Central memory CD4-positive, alpha-beta T cell (primary cell): ENCODE measurements around the gene C2orf92.
A peak's percentile ranks its signal among the peaks of the same experiment; 100 is the strongest.
"Not testable (repeated sequence)": the region's sequence is repeated elsewhere in the genome, so short reads cannot be mapped to it uniquely, and the experiment has no call there.

Source experiments
- DNase-seq: peaks from one replicate; pipeline ENCODE4 v3.0.0; 2022
- total RNA-seq, 3 experiments: gene quantifications; one replicate each; lab custom pipeline; 2026; lab: John Stamatoyannopoulos, UW

C2orf92 gene
- total RNA-seq = 2.3 to 16.4 (median 5.5) reads per million in 3 experiments

- DNase-seq = no peak
These were observed at the start of gene C2orf92 for GRCh38 chr2:97669448-97669847. C2orf92 (plus strand) TSS chr2:97669713; CDS start chr2:97669789, 76 bp downstream.

DNA sequence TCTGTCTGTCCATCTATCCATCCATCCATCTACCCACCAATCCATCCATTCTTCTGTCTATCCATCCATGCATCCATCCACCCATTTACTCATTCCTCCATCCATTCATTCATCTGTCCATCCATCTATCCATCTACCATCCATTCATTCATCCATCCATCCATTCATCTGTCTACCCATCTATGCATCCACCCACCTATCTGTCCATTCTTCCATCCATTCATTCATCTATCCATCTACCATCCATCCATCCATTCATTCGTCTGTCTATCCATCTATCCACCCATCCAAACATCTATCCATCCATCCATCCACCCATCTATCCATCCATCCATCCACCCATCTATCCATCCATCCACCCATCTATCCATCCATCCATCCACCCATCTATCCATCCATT lies 49.0 kb upstream of the C2orf92 start:
- DNase-seq = not testable (repeated sequence)

GRCh38 chr2:97622976-97623375 lies 46.5 kb upstream of the C2orf92 start:
- DNase-seq = not testable (repeated sequence)

GRCh38 chr2:97625354-97626048 lies 44.0 kb upstream of the C2orf92 start:
- DNase-seq = not testable (repeated sequence)

GRCh38 chr2:97626049-97626430 lies 43.5 kb upstream of the C2orf92 start:
- not testable (repeated sequence) for DNase-seq

GRCh38 chr2:97644023-97644717 lies 25.3 kb upstream of the C2orf92 start:
- no peak for DNase-seq

DNA sequence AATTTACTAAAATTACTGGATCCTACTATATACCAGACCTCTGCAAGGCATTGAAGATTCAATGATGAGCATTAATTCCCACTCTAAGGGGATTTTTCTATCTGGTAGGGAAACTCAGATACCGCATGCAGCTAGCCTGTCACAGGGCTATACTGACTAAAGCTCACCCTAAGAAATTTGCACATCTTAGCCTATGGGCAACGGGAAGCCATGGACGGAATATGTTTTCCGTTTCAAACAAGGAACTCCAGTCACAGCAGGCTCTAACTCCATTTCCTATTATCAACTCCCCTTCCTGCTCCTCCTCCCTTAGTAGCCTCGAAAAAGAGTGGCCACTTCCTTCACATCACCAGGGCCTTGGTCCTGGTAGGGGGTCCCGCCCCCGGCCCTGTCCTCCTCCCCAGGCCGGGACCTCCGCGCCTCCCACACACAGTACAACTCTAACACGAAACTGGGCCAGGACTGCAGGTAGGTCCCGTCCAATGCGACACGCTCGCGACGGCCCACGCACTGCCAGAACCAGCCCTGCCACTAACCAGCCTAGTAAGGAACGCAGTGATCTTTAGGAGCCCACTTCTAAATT lies 24.3 kb upstream of the C2orf92 start:
- no peak for DNase-seq

DNA sequence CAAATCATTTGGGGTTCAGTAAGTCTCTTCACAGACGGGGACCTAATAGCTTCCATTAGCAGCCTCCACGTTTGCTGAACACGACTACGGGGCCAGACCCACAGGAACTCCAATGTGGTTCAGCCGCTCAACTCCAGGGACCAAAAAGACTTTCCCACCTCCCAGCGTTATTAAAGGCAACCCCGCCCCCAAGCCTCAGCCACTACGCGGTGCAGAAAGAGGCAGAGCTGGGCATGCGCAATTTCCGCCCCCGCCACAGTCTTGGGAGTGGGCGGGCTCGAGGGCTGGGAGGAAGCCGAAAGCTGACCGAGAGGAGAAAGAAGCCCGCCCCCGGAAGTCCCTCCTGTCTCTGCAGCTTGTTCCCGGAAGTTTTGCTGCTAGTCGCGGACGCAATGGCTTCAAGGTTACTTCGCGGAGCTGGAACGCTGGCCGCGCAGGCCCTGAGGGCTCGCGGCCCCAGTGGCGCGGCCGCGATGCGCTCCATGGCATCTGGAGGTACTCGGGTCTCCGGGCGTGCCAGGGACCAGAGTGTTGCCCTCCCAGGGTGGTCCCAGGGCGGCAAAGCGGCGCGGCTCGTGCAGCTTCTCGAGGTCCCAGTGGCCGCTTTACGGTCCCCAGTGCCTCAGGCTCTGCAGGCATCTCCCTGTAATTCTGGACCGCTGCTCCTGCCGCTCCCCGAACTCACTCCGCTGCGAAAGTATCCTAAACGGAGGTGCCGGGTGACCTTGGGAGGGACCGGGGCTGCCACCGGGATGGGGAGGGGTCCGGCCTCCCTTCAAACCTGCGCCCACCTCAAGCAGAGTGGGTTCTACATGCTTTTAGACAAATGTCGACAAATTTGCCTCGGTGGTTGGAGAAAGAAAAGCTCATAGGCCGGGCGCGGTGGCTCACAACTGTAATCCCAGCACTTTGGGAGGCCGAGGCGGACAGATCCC lies 23.6 kb upstream of the C2orf92 start, which contains the start of gene COX5B:
COX5B (plus strand) TSS at position 368 of the 935 bp plus-strand sequence; CDS start at position 393, 25 bp downstream.
- DNase-seq = peak; percentile 98

- DNase-seq = no peak
These were observed 22.5 kb upstream of the C2orf92 start for GRCh38 chr2:97646977-97647376.

- no peak for DNase-seq
These were observed 18.4 kb upstream of the C2orf92 start for GRCh38 chr2:97651114-97651513.

DNA sequence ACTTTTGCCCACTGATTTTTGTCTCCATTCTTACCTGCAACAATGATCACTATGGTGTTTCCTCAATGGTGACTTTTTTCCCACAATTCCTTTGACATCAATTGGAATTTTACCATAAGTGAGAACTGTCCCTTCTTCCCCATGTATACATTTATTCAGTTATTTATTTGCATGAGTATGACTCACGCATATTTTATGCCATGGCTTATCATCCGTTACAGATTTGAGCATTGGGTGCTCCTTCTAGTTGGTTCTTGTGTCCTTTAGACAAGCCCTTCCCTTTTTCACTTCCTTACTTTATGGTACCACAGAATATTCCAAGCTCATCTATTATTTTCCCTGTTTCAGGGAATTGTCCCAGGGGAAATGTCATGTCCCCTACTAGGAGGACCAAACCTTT lies 16.0 kb upstream of the C2orf92 start:
- no peak for DNase-seq

- no peak for DNase-seq
These were observed 15.6 kb upstream of the C2orf92 start for GRCh38 chr2:97653874-97654273.

GRCh38 chr2:97654309-97654708 lies 15.2 kb upstream of the C2orf92 start:
- DNase-seq = no peak

DNA sequence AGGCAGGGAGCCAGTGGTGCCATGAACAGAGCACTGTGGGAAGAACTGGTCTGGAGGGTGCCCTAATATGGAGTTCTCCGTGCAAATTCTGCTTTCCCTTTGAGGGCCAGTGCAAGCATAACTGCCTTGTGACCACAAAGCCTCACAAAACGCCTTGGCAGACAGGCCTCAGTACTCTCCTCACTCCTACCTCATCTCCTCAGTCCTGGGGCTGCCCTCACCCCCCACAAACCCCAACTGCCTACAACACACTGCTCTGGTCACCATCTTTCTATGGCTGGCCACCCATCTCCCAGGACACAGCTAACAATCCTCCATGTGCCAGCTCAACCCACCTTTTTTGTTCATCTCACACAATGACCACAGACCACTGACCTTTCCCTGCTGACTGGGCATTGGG lies 14.7 kb upstream of the C2orf92 start:
- DNase-seq = no peak

GRCh38 chr2:97656129-97656755 lies 13.3 kb upstream of the C2orf92 start:
- no peak for DNase-seq

GRCh38 chr2:97656905-97657587 lies 12.5 kb upstream of the C2orf92 start:
- no peak for DNase-seq

DNA sequence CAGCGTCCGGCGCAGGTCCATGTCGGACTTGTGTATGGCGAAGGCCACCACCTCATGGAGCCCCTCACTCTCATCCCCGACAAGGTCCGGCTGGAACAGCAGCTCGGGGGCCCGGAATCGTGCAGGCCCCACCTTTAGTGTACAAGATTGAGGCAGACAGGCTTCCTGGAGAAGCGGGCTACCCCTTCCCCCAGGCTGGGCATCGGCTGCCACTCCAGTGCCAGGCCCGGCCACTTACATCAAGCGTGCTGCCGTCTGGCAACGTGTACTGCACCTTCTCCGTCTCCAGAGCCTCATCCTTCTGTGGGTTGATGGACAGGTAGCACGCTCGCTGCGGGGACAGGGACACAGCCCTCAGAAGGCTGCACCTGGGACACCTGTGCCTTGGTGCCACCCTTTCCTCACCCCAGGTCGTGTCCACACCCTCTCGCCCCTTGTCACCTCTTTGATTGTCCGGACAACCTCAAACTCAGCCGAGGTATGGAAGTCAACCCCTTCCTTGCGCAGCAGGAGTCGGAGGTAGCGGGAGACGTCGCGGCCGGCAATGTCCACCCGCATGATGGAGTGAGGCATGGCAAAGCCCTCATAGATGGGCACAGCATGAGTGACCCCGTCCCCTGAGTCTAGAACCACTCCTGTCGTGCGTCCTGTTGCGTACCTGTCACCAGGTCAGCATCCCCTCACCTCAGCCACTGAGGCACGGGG lies 11.4 kb upstream of the C2orf92 start:
- DNase-seq = no peak

GRCh38 chr2:97658691-97659157 lies 10.8 kb upstream of the C2orf92 start:
- DNase-seq = no peak

DNA sequence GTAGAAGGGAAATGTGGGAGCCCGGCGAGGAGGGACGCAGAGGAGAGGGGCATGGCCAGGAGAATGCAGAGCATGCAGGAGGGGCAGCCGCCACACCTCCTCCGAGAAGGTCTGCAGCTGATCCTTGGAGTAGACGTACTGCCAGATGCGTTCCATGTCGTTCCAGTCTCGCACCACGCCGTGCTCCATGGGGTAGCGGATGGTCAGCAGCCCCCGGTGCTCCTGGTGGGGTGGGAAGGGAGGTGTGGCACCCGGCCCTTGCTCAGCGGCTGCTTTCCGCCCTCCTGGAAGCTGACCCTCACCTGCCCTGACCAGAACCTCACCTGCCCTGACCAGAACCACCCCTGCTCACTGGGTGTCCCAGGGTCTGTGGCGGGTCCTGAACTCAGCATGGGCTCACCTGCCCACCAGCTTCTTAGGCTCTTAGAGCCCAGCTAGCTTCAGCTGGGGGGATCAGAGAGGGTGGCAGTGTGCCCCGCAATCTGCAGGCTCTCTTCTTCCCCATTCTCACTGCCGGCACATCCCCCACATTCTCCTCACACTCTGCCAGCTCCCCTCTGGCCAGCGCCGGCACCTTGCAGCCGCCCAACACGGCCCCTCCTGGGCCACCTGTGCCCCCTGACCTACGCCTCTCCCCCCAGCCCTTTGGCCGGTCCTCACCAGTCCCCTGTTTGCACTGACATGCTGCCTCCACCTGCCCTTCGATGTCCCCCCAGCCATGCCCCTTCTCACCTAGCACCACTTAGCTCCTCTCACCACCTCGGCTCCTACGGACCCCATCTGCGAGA lies 10.1 kb upstream of the C2orf92 start:
- DNase-seq = no peak
